ENCODE measurements around the gene MCOLN1.

GRCh38 chr19:7575434-7576040 lies 53.1 kb downstream of the MCOLN1 start:
- TF ChIP-seq CTCF (conservative IDR thresholded peaks at IDR 0.05 in 1 of 2, IDR thresholded peaks at IDR 0.05 in 1 of 2; ENCODE audit: extremely low read depth in 1 of 2, insufficient read depth in 1 of 2, low read depth in 1 of 2, low read length in 2 of 2) (no peak), EZH2 (IDR thresholded peaks at IDR 0.05; ENCODE audit: borderline replicate concordance, low read length) (no peak)

All from mammary epithelial cell (primary cell).